ENCODE data around the gene RCSD1. TPM values are rescaled to one million over a fixed set of nuclear protein-coding genes. Genes with fewer than 3 reads are reported as not detected.
A peak's percentile ranks its signal among the peaks of the same experiment; 100 is the strongest.

Gene RCSD1
- total RNA-seq, 4 donors from 2014 or later: 1.8 to 21.3 (median 12.5) TPM

- intact Hi-C loops (cut with DNase I; ENCODE audit: low total_unique reads): no loop called here
- no peak overlapping the region for H3K4me3 ChIP-seq
- DNase-seq: no peak
- TF ChIP-seq POLR2A (IDR thresholded peaks at IDR 0.05): no peak
- TF ChIP-seq, protein P1, sequence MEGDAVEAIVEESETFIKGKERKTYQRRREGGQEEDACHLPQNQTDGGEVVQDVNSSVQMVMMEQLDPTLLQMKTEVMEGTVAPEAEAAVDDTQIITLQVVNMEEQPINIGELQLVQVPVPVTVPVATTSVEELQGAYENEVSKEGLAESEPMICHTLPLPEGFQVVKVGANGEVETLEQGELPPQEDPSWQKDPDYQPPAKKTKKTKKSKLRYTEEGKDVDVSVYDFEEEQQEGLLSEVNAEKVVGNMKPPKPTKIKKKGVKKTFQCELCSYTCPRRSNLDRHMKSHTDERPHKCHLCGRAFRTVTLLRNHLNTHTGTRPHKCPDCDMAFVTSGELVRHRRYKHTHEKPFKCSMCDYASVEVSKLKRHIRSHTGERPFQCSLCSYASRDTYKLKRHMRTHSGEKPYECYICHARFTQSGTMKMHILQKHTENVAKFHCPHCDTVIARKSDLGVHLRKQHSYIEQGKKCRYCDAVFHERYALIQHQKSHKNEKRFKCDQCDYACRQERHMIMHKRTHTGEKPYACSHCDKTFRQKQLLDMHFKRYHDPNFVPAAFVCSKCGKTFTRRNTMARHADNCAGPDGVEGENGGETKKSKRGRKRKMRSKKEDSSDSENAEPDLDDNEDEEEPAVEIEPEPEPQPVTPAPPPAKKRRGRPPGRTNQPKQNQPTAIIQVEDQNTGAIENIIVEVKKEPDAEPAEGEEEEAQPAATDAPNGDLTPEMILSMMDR (IDR thresholded peaks at IDR 0.05): no peak
- no peaks in the 10 kb centered on the region for H3K4me1 ChIP-seq
- H3K36me3 ChIP-seq: no peaks in the 10 kb centered on the region
- H3K27ac ChIP-seq: no peak overlapping the region
- no peaks in the 10 kb centered on the region for H3K9me3 ChIP-seq
- no peaks in the 10 kb centered on the region for H3K27me3 ChIP-seq
Measured at GRCh38 chr1:167651161-167651693, 21.2 kb downstream of the RCSD1 start.

GRCh38 chr1:167654975-167655575 lies 25.0 kb downstream of the RCSD1 start:
- no peaks in the 10 kb centered on the region for H3K36me3 ChIP-seq
- TF ChIP-seq, protein P1 (IDR thresholded peaks at IDR 0.05): no peak
- TF ChIP-seq POLR2A (IDR thresholded peaks at IDR 0.05): no peak
- no peaks in the 10 kb centered on the region for H3K27me3 ChIP-seq
- H3K4me3 ChIP-seq: no peak overlapping the region
- no peak for DNase-seq
- no peak overlapping the region for H3K27ac ChIP-seq
- intact Hi-C loops (cut with DNase I; ENCODE audit: low total_unique reads): no loop called here
- no peaks in the 10 kb centered on the region for H3K9me3 ChIP-seq
- no peaks in the 10 kb centered on the region for H3K4me1 ChIP-seq

DNA sequence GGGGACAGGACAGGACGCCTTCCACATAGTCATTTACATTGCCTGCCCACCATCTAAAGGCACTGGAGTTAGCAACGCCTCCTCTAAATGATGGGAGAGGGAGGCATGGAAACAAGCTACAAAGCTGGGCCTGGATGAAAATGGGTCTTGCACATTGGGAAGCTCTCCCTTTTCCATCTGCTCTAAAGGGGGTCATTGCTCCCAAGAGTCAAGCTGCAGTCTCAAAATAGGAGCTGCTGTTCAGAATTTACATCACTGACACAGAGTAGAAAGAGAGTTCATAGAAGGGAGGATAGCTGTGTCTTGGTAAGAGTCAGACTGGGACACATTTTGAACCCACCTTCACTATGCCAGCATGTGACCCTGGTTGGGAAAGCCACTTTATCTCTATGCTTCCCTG lies 26.6 kb downstream of the RCSD1 start:
- H3K27ac ChIP-seq: no peak overlapping the region
- TF ChIP-seq POLR2A (IDR thresholded peaks at IDR 0.05): no peak
- TF ChIP-seq, protein P1 (IDR thresholded peaks at IDR 0.05): no peak
- H3K27me3 ChIP-seq: no peaks in the 10 kb centered on the region
- intact Hi-C loops (cut with DNase I; ENCODE audit: low total_unique reads): no loop called here
- no peak for DNase-seq
- H3K4me3 ChIP-seq: no peak overlapping the region
- no peaks in the 10 kb centered on the region for H3K4me1 ChIP-seq
- H3K9me3 ChIP-seq: no peaks in the 10 kb centered on the region
- no peaks in the 10 kb centered on the region for H3K36me3 ChIP-seq

GRCh38 chr1:167658574-167659328 lies 28.7 kb downstream of the RCSD1 start:
- H3K27me3 ChIP-seq: no peaks in the 10 kb centered on the region
- intact Hi-C loops (cut with DNase I; ENCODE audit: low total_unique reads): no loop called here
- no peaks in the 10 kb centered on the region for H3K9me3 ChIP-seq
- H3K27ac ChIP-seq: peak overlapping the region; percentile 33 to 35
- TF ChIP-seq POLR2A (IDR thresholded peaks at IDR 0.05): no peak
- TF ChIP-seq, protein P1 (IDR thresholded peaks at IDR 0.05): no peak
- H3K36me3 ChIP-seq: no peaks in the 10 kb centered on the region
- no peak overlapping the region for H3K4me3 ChIP-seq
- peak in 1 of 2 donors; percentile 32 for DNase-seq
- H3K4me1 ChIP-seq: no peaks in the 10 kb centered on the region

GRCh38 chr1:167659450-167659849 lies 29.4 kb downstream of the RCSD1 start:
- peak in 1 of 2 donors; percentile 27 for DNase-seq
- TF ChIP-seq, protein P1 (IDR thresholded peaks at IDR 0.05): no peak
- TF ChIP-seq POLR2A (IDR thresholded peaks at IDR 0.05): no peak
- Histone ChIP-seq H3K27me3 (no peaks in the 10 kb centered on the region), H3K4me3 (no peak overlapping the region), H3K36me3 (no peaks in the 10 kb centered on the region), H3K27ac (peak overlapping the region; percentile 33 to 42), H3K4me1 (no peaks in the 10 kb centered on the region), H3K9me3 (no peaks in the 10 kb centered on the region)
- intact Hi-C loops (cut with DNase I; ENCODE audit: low total_unique reads): no loop called here

Measured in uterus (tissue), 4 donors.